GM12891 (cell line): ENCODE results near the gene SYNDIG1.

ENCODE experiments used
- POLR2A ChIP-seq: IDR thresholded peaks from 2 replicates; pipeline ENCODE4 v1.6.1; 2011; ENCODE audit warnings: low read depth, low read length, control low read depth
- POLR2AphosphoS5 ChIP-seq: IDR thresholded peaks from 2 replicates; pipeline ENCODE4 v1.6.1; 2011; ENCODE audit warnings: low read depth, low read length, control low read depth
- SPI1 ChIP-seq: IDR thresholded peaks from 2 replicates; pipeline ENCODE4 v1.6.1; 2011; ENCODE audit warnings: low read depth, low read length, control low read depth
- TAF1 ChIP-seq: IDR thresholded peaks from 2 replicates; pipeline ENCODE4 v1.6.1; 2011; ENCODE audit warnings: low read depth, low read length, control low read depth

DNA sequence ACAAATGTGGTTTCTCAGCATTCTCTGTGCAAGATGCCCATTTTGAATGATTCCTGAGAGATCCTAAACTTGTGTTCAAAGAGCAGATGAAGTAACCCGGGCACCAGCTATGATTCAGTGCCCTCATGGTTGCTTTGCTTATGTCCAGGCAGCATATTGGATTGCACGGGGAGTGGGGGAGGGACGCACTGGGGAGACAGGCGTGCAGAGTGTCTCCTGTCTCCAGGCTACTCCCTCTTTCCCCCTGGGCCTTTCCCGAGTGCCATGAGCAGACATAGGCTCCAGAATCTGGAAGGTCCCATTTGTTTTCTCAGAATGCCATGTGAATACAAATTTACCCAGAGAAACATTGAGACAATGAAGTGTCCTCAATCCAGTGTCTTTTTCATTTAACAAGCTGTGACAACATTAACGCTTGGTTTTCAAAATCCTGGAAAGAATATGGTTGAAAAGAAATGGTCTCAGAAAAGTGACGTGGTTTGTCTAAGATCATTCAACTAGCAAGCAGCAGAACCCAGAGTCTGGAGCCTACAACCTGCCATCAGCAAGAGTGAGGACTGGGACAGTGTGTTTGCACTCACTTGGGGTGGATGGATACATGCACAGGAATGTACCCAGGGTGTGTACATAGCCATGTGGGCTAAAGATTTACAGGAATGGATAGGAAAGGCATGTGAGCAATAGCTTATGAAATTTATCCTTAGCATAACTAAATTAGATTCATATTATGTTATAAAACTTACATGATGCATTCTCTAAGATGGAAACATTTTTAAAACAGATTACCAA is 4.2 kb downstream of the SYNDIG1 start:
- TF ChIP-seq TAF1 (no peak), POLR2AphosphoS5 (no peak), POLR2A (no peak), SPI1 (no peak)
